ENCODE results near the gene RITA1. TPM values are rescaled to one million over a fixed set of nuclear protein-coding genes. Genes with fewer than 3 reads are reported as not detected.

The RITA1 gene
- total RNA-seq, 2 experiments from 2014 or later = 14.0 to 16.1 TPM

DNA sequence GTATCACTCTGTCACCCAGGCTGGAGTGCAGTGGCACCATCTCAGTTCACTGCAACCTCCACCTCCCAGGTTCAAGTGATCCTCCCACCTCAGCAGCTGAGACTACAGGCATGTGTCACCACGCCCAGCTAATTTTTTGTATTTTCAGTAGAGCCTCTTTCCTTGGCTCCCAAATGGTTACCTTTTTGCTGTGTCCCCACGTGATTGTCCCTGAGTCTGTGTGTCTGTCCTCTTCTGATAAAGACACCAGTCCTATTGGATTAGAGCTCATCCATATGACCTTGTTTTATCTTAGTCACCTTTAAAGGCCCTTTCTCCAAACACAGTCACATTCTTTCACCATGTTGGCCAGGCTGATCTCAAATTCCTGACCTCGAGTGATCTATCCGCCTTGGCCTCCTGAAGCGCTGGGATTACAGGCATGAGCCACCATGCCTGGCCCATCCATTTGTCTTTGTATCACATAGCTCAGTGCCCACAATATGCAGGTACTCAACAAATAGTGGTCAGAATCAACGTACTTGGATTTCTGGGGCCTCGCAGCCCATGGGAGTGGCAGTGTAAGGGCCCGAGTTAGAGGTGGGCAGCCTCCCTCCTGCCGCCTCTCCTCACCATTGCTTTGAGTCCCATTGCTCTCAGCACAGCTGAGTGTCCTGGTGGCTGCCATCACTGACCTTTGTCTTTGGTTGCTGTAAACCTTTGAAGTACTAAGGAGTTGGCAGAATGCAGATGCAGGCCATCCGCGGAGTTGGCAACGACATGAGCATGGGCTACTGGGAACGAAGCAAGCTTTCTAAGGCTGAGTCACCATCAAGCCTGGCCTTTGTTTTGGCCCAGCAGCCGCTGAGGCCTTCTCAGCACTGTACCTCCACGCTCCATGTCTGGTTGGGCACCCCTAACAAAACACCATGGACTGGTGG lies 45.1 kb downstream of the RITA1 start:
- intact Hi-C loops (cut with micrococcal nuclease) = loop anchor here (1.0 kb wide), 2 partner anchors 9 to 22 kb away; partner anchors contain the start of gene TPCN1
- CTCF ChIA-PET = interaction anchor here (0.6 to 1.5 kb wide), 6 partner anchors 9 to 182 kb away, joined by 3 to 5 read pairs (median 4); partner anchors contain the start of gene TPCN1
- Mint-ChIP-seq H3K4me1 (ENCODE audit: low read depth) (peaks cover 65% of the 10 kb centered on the region), H3K4me3 (peak overlapping the region; percentile 20), H3K27me3 (ENCODE audit: low read depth) (no peaks in the 10 kb centered on the region), H3K36me3 (ENCODE audit: low read depth) (peaks cover 53% of the 10 kb centered on the region), H3K9me3 (no peaks in the 10 kb centered on the region), H3K27ac (peak overlapping the region; percentile 96)
- peak; percentile 59 for DNase-seq

DNA sequence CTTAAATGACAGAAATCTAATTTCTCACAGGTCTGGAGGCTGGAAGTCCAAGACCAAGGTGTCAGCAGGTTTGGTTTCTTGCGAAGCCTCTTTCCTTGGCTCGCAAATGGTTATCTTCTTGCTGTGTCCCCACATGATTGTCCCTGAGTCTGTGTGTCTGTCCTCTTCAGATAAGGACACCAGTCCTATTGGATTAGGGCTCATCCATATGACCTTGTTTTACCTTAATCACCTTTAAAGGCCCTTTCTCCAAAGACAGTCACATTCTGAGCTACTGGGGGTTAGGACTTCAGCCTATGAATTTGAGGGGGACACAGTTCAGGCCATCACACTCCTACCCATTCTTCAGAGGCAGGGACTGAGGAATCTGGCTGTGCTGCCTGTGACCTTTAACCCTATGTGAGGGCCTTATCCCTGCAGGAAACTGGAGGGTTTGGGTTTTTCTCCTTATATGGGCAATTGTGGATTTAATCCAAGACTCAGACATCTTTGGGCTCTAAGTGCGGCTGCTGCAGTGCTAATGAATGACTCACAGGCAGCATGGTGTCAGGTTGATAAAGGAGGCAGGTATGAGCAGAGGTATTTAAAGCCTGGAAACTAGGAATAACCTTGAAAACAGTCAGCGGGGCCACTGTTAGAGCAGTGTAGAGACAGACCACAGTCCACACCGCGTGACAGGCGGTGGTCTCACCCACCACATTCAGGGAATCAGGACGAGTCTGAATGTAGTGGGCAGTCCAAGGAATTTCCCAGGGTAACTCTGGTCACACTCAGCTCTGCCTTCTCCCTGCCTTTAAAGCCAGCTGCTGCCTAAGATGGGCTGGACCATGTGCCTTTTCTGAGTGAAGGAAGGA lies 45.9 kb downstream of the RITA1 start:
- CTCF ChIA-PET = interaction anchor here (0.7 to 2.2 kb wide), 5 partner anchors 9 to 194 kb away, joined by 3 to 13 read pairs (median 4); partner anchors contain the start of gene TPCN1
- H3K27me3 Mint-ChIP-seq (ENCODE audit: low read depth) = no peaks in the 10 kb centered on the region

DNA sequence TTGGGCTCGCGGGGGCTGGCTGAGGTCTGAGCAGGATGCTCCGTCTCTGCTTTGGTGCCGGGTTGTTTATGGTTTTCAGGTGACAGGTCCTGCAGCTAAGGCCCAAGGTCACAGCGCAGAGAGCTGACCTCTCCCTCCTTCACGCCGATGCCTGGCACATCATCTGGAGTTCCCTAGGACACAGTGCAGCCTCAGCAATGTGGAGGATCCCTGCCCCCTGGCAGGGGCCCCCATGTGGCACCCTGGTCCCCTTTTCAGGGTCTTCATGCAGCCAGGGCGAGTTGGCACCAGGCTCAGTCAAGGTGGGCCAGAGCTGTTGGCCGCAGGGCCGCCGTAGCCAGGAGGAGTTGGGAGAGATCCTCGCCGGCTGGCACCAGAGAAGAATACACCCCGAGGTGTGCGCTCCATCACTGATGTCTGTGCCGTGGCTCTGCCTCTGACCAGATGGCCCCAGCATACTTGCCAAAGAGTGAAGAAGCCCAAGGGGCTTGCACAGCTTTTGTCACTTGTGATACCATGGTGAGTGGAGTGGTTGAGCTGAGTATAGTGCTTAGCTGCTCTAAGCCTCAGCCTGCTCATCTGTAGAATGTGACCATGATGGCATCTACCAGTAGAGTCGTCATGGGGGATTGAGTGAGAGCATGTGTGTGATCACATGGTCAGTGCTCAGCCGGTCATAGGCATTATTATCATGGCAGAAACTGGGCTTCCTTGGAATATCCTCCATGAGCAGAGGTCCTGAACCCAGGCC lies 46.7 kb downstream of the RITA1 start:
- intact Hi-C loops (cut with micrococcal nuclease) = no loop called here
- peaks cover 71% of the 10 kb centered on the region for H3K4me1 Mint-ChIP-seq (ENCODE audit: low read depth)
- H3K27me3 Mint-ChIP-seq (ENCODE audit: low read depth) = no peaks in the 10 kb centered on the region
- H3K27ac Mint-ChIP-seq = peak overlapping the region; percentile 88
- no peak for DNase-seq
- H3K9me3 Mint-ChIP-seq = no peaks in the 10 kb centered on the region
- H3K4me3 Mint-ChIP-seq = peak overlapping the region; percentile 66
- peaks cover 54% of the 10 kb centered on the region for H3K36me3 Mint-ChIP-seq (ENCODE audit: low read depth)
- CTCF ChIA-PET = interaction anchor here (0.7 to 2.2 kb wide), 10 partner anchors 8 to 193 kb away, joined by 3 to 13 read pairs (median 3); no protein-coding TSS in a partner anchor

More for the DNA sequence above, 45.9 kb downstream of the RITA1 start:
- Mint-ChIP-seq H3K9me3 (no peaks in the 10 kb centered on the region), H3K36me3 (ENCODE audit: low read depth) (peaks cover 56% of the 10 kb centered on the region), H3K27ac (peak overlapping the region; percentile 96), H3K4me3 (no peak overlapping the region), H3K4me1 (ENCODE audit: low read depth) (peaks cover 68% of the 10 kb centered on the region)
- intact Hi-C loops (cut with micrococcal nuclease) = no loop called here
- DNase-seq = no peak

DNA sequence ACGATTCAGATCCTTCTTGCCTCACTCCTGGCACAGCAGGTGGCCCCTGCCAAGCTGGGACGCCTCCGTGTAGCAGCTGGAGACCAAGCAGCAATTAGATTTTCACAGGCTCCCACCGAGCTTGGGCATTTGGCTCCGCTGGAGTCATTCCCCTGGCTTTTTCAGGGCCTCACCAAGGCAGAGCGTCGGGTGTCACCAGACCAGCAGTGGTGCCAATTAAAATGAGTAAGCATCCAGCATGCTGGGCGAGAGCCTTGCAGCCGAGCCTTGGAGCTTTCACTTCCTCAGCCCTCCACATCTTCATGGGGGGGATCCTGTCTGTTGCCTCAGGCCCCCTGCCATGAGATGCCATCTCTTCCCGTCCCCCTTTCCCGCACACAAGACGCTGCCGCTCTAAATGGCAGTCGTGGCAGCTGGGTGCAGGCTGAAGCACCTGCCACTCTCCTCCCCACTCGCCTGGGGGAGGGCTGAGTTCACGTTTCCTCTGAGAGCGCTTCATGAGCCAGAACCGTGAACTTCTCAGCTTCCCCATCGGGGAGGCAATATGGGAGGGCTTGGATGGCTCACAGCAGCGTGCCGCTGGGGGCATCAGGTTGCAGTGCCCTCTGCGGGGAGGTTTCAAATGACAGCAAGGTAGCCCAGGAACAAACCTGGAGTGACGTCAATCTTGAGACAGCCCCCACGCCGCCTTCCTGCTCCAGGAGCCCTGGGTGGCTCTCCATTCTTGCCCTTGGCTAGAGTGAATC lies 47.5 kb downstream of the RITA1 start:
- Mint-ChIP-seq H3K9me3 (no peaks in the 10 kb centered on the region), H3K4me3 (peak overlapping the region; percentile 66), H3K36me3 (ENCODE audit: low read depth) (peaks cover 50% of the 10 kb centered on the region), H3K27me3 (ENCODE audit: low read depth) (no peaks in the 10 kb centered on the region), H3K27ac (peak overlapping the region; percentile 88), H3K4me1 (ENCODE audit: low read depth) (peaks cover 70% of the 10 kb centered on the region)
- intact Hi-C loops (cut with micrococcal nuclease) = loop anchor here (1.0 kb wide), 4 partner anchors 29 to 125 kb away; partner anchors contain the start of gene PLBD2
- CTCF ChIA-PET = interaction anchor here (0.9 to 2.2 kb wide), 8 partner anchors 9 to 71 kb away, joined by 3 to 13 read pairs (median 3); no protein-coding TSS in a partner anchor
- DNase-seq = peak; percentile 83

DNA sequence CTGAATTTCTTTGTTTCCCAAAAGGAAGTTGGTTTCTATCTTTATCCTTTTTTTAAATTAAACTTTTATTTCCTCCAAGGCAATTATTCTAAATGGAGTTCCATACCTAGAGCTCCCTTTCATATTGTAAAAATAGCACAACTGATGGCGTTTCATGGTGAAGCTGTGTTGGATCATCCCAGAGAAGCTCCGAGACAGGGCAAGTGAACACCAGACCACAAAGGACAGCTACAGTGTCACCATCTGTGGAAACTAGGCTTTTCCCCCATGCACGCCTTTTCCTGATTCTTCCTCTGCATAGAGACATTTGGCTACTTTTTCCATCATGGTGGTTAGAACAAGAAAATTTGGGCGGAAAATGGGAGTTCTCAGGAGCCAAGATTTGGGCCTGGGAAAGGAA lies 48.4 kb downstream of the RITA1 start:
- no peaks in the 10 kb centered on the region for H3K9me3 Mint-ChIP-seq
- H3K27me3 Mint-ChIP-seq (ENCODE audit: low read depth) = no peaks in the 10 kb centered on the region
- intact Hi-C loops (cut with micrococcal nuclease) = loop anchor here (1.0 kb wide), 4 partner anchors 28 to 124 kb away; partner anchors contain the start of gene PLBD2
- CTCF ChIA-PET = interaction anchor here (0.7 to 2.2 kb wide), 3 partner anchors 8 to 26 kb away, joined by 3 to 13 read pairs (median 5); no protein-coding TSS in a partner anchor
- peaks cover 46% of the 10 kb centered on the region for H3K36me3 Mint-ChIP-seq (ENCODE audit: low read depth)
- peak overlapping the region; percentile 4 for H3K27ac Mint-ChIP-seq
- H3K4me3 Mint-ChIP-seq = no peak overlapping the region
- H3K4me1 Mint-ChIP-seq (ENCODE audit: low read depth) = peaks cover 63% of the 10 kb centered on the region
- no peak for DNase-seq

DNA sequence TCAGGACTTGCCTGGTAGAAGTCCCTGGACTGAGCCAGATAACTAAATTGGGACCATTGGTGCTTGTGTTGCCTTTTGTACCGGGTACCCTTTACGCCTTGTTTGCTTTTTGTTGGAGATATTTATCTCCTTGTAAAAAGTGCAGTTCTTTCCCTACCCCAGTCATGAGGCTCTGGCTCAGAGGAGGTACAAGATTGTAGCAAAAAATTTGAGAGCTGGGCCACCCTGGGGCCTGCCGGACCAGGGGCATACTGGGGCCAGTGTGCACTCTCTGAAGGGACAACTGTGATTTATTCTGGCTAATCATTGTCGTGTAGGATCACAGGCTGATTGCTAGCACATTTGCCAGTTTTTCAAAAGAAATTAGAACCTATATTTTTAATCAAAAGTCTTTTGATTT lies 49.0 kb downstream of the RITA1 start:
- intact Hi-C loops (cut with micrococcal nuclease) = no loop called here
- Mint-ChIP-seq H3K36me3 (ENCODE audit: low read depth) (peaks cover 48% of the 10 kb centered on the region), H3K27me3 (ENCODE audit: low read depth) (no peaks in the 10 kb centered on the region), H3K4me1 (ENCODE audit: low read depth) (peaks cover 60% of the 10 kb centered on the region), H3K27ac (no peak overlapping the region), H3K9me3 (no peaks in the 10 kb centered on the region), H3K4me3 (no peak overlapping the region)
- DNase-seq = no peak
- CTCF ChIA-PET = interaction anchor here (0.7 kb wide), 1 partner anchor 8 kb away, joined by 3 read pairs; no protein-coding TSS in a partner anchor

DNA sequence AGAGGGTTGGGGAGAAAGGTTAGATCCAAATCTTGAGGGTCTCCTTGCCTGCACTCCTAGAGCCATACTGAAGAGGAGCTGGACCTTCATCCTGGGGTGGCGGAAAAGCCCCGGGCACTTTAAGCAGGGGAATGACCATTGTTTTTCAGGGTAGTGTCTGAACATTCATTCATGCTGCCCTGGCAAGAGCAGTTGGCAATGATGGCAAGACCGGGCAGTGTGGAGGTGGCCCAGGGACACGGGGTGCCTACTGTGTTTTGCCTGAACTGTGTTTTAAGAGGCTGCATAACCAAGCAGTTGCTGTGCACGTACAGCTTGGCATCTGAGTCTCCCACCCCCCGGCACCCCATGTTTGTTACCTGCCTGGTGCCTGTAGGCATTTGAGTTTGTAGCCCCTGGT lies 50.5 kb downstream of the RITA1 start:
- Mint-ChIP-seq H3K4me1 (ENCODE audit: low read depth) (peaks cover 54% of the 10 kb centered on the region), H3K9me3 (no peaks in the 10 kb centered on the region), H3K27ac (no peak overlapping the region), H3K4me3 (no peak overlapping the region), H3K36me3 (ENCODE audit: low read depth) (peaks cover 47% of the 10 kb centered on the region), H3K27me3 (ENCODE audit: low read depth) (no peaks in the 10 kb centered on the region)
- CTCF ChIA-PET = interaction anchor here (0.9 kb wide), 2 partner anchors 39 to 52 kb away, joined by 3 to 4 read pairs; no protein-coding TSS in a partner anchor
- intact Hi-C loops (cut with micrococcal nuclease) = no loop called here
- no peak for DNase-seq

DNA sequence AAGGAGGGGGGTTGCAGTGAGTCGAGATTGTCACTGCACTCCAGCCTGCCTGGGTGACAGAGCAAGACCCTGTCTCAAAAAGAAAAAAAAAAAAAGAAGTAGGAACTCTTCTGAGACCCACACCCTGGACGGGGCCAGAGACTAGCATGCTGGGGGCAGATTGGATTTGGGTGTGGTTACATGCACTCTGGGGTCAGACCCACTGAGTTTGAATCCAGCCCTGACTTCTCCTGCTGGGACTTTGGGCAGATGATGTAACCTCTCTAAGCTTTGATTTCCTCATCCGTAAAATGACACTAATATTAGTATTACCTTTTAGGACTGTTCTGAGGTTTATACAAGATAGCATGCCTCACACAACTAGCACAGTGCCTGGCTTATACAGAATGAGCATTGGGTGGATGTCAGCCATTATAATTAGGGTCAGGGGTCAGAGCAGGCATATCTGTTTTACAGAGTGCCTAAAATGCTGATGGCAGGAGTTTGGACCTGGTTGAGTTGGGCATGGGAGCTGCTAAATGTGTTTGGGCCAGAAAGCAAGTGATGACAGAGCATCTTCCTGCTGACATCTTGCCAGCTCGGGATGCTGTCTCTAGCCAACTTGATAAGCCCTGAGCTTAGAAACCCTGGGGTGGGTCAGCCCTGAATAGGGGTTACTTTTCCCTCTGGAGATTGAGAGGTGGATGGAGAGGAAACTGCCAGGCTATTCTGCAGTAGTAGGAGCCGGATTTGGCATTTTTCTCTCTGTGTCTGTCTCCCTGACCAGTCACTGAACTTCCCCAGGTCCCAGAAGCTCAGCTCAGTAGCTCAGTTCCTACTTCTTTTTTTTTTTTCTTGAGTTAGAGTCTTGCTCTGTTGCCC lies 51.2 kb downstream of the RITA1 start:
- CTCF ChIA-PET = interaction anchor here (0.7 to 1.5 kb wide), 4 partner anchors 8 to 40 kb away, joined by 4 read pairs; partner anchors contain the start of gene TPCN1
- no peaks in the 10 kb centered on the region for H3K9me3 Mint-ChIP-seq
- no peak overlapping the region for H3K27ac Mint-ChIP-seq
- intact Hi-C loops (cut with micrococcal nuclease) = no loop called here
- H3K4me1 Mint-ChIP-seq (ENCODE audit: low read depth) = peaks cover 46% of the 10 kb centered on the region
- H3K4me3 Mint-ChIP-seq = no peak overlapping the region
- H3K27me3 Mint-ChIP-seq (ENCODE audit: low read depth) = no peaks in the 10 kb centered on the region
- peaks cover 41% of the 10 kb centered on the region for H3K36me3 Mint-ChIP-seq (ENCODE audit: low read depth)
- no peak for DNase-seq

DNA sequence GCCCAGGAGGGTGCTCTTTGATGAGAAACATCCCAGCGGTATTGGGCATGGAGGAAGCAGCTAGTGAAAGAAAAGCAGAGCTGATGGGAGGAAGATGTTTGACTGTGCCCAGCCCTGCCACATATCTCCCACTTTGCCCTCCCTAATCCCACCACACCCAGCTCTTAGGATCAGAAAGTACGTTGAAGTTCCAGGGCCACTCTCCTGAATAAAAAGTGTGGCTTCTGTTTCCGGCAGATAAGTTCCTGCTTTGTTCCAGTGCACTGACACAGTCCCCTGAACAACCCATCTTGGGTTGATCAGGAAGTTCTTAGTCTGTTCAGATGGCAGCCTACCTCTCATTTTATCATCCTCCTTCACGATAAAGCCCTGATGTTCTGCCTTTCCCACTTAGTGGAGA lies 52.2 kb downstream of the RITA1 start:
- Mint-ChIP-seq H3K4me1 (ENCODE audit: low read depth) (peaks cover 37% of the 10 kb centered on the region), H3K4me3 (no peak overlapping the region), H3K27me3 (ENCODE audit: low read depth) (no peaks in the 10 kb centered on the region), H3K9me3 (no peaks in the 10 kb centered on the region), H3K36me3 (ENCODE audit: low read depth) (peaks cover 33% of the 10 kb centered on the region), H3K27ac (no peak overlapping the region)
- no peak for DNase-seq
- intact Hi-C loops (cut with micrococcal nuclease) = no loop called here
- CTCF ChIA-PET = interaction anchor here (0.6 to 1.5 kb wide), 3 partner anchors 24 to 41 kb away, joined by 3 to 4 read pairs (median 4); no protein-coding TSS in a partner anchor

DNA sequence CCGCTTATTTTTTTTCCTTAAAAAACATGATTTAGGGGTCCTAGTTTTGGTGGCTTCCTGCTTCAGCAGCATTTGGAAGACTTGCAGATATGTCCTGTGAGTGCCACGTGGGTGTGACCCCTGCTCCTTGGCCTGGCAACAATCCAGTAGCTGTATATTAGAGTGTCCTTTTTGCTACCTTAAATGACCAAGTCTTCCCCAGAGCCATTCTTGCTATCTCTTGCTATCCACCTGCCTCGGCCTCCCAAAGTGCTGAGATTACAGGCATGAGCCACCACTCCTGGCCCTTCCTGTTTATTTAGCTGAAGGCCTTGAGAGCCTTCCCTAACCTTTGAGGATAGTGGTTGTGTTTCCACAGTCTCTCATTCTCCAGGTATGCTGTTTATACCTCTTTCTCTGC lies 52.8 kb downstream of the RITA1 start:
- no peak for DNase-seq
- Mint-ChIP-seq H3K36me3 (ENCODE audit: low read depth) (peaks cover 29% of the 10 kb centered on the region), H3K4me1 (ENCODE audit: low read depth) (peaks cover 31% of the 10 kb centered on the region), H3K9me3 (no peaks in the 10 kb centered on the region), H3K27ac (no peak overlapping the region), H3K27me3 (ENCODE audit: low read depth) (no peaks in the 10 kb centered on the region), H3K4me3 (no peak overlapping the region)
- intact Hi-C loops (cut with micrococcal nuclease) = no loop called here
- CTCF ChIA-PET = interaction anchor here (0.6 to 1.5 kb wide), 4 partner anchors 23 to 246 kb away, joined by 3 to 4 read pairs (median 3); no protein-coding TSS in a partner anchor

All from activated naive CD4-positive, alpha-beta T cell treated with anti-CD3 and anti-CD28 coated beads for 36 hours (primary cell).